Keratinocyte (primary cell): Measurements from ENCODE around the gene SDK2. TPM values are rescaled to one million over a fixed set of nuclear protein-coding genes. Genes with fewer than 3 reads are reported as not detected.

Source experiments
- DNase-seq: peaks from one replicate; pipeline ENCODE4 v3.0.0-alpha.2; 2011; ENCODE audit warnings: low read depth, missing footprints, low spot score
- FAIRE-seq: peaks from 2 replicates; lab custom pipeline; 2011; peaks lifted over from hg19 to GRCh38; lab: Jason Lieb, UNC
- H2AFZ ChIP-seq: 2 replicates; pipeline ENCODE4 v1.6.0; 2012; ENCODE audit warnings: low read length, control low read depth, inconsistent platforms; ENCODE audit not compliant: control insufficient read depth
- H3K27ac ChIP-seq: 2 replicates; pipeline ENCODE4 v1.5.1; 2011; ENCODE audit warnings: low read length; ENCODE audit not compliant: control insufficient read depth, insufficient read depth
- H3K27me3 ChIP-seq: 3 replicates; pipeline ENCODE4 v1.6.0; 2011; ENCODE audit warnings: low read length; ENCODE audit not compliant: control insufficient read depth, insufficient read depth; ENCODE audit errors: extremely low read depth
- H3K36me3 ChIP-seq, 2 experiments: 2 replicates in 1 of 2; 3 replicates in 1 of 2; pipeline ENCODE4 v1.5.1; 2011; ENCODE audit warnings: low read length in 2 of 2, mild to moderate bottlenecking in 1 of 2; ENCODE audit not compliant: control insufficient read depth in 2 of 2, insufficient read depth in 2 of 2; ENCODE audit errors: extremely low read depth in 1 of 2
- H3K4me1 ChIP-seq: 3 replicates; pipeline ENCODE4 v1.5.1; 2011; ENCODE audit warnings: low read length; ENCODE audit not compliant: control insufficient read depth, insufficient read depth; ENCODE audit errors: extremely low read depth
- H3K4me2 ChIP-seq: 3 replicates; pipeline ENCODE4 v1.6.0; 2011; ENCODE audit warnings: low read depth, low read length; ENCODE audit not compliant: control insufficient read depth, insufficient read depth; ENCODE audit errors: extremely low read depth
- H3K4me3 ChIP-seq, 3 experiments: fragments of 200-600 bp in 1 of 3; sonication (generic) in 1 of 3; 2 replicates in 2 of 3; 3 replicates in 1 of 3; pipeline ENCODE4 v1.5.1; 2011 to 2016; ENCODE audit warnings: low read length in 3 of 3, mild to moderate bottlenecking in 3 of 3, control low read depth in 2 of 3, inconsistent platforms in 1 of 3, low read depth in 1 of 3, mixed read lengths in 1 of 3, mixed run types in 1 of 3, moderate library complexity in 1 of 3; ENCODE audit not compliant: control insufficient read depth in 2 of 3, insufficient read depth in 2 of 3; ENCODE audit errors: extremely low read depth in 1 of 3
- H3K79me2 ChIP-seq: 2 replicates; pipeline ENCODE4 v1.6.0; 2012; ENCODE audit warnings: low read length; ENCODE audit not compliant: control insufficient read depth, insufficient read depth
- H3K9ac ChIP-seq: 3 replicates; pipeline ENCODE4 v1.6.0; 2011; ENCODE audit warnings: low read length; ENCODE audit not compliant: control insufficient read depth, insufficient read depth; ENCODE audit errors: extremely low read depth
- H3K9me1 ChIP-seq: 3 replicates; pipeline ENCODE4 v1.6.0; 2011; ENCODE audit warnings: low read length; ENCODE audit not compliant: control insufficient read depth, insufficient read depth; ENCODE audit errors: extremely low read depth
- H3K9me3 ChIP-seq: 2 replicates; pipeline ENCODE4 v1.5.1; 2012; ENCODE audit warnings: low read depth, low read length; ENCODE audit not compliant: control insufficient read depth
- H4K20me1 ChIP-seq: 3 replicates; pipeline ENCODE4 v1.6.0; 2011; ENCODE audit warnings: low read length; ENCODE audit not compliant: control insufficient read depth, insufficient read depth; ENCODE audit errors: extremely low read depth
- CTCF ChIP-seq, 3 experiments: IDR thresholded peaks in 1 of 3; conservative IDR thresholded peaks in 1 of 3; optimal IDR thresholded peaks in 1 of 3; 2 replicates in 2 of 3; 3 replicates in 1 of 3; pipeline versions ENCODE3 to v1.5.1; 2011; ENCODE audit warnings: low read length in 3 of 3, mild to moderate bottlenecking in 3 of 3, moderate library complexity in 2 of 3, control low read depth in 1 of 3, inconsistent platforms in 1 of 3; ENCODE audit not compliant: insufficient read depth in 2 of 3; ENCODE audit errors: extremely low read depth in 1 of 3
- EZH2 ChIP-seq: IDR thresholded peaks from one replicate; pipeline ENCODE4 v1.6.1; 2012; ENCODE audit warnings: inconsistent platforms, mild to moderate bottlenecking, low read length, moderate library complexity
- dilution Hi-C: fragments of 300-500 bp; cut with MboI; formaldehyde crosslinking; loops from one replicate; pipeline ENCODE4 v1.7.0; 2020; ENCODE audit warnings: low sequenced_read_pairs; ENCODE audit not compliant: extremely low pct_ligation_motif_present
- polyA plus RNA-seq, 5 experiments: library from polyadenylated mRNA; depleted of rRNA in 3 of 5; stranded (reverse) in 3 of 5; stranded (forward) in 1 of 5; unstranded in 1 of 5; fragments of >200 nt; gene quantifications; 1 replicate in 1 of 5; 2 replicates in 3 of 5; 3 replicates in 1 of 5; pipeline versions ENCODE4 v1.2.1 to v1.2.3, GENCODE V29; 2011 to 2012; ENCODE audit warnings: missing spikeins in 2 of 5, low read depth in 1 of 5, low replicate concordance in 1 of 5

Gene SDK2
- polyA plus RNA-seq, 1 donor (not counting 4 experiments of a cell fraction or from before 2014, with no cell fraction given): 1.8 TPM

- FAIRE-seq (no peak), DNase-seq (no peak)
- Histone ChIP-seq H3K4me2 (no peak overlapping the region), H3K27ac (no peak overlapping the region), H3K4me1 (peaks cover 6% of the 10 kb centered on the region), H3K9ac (no peak overlapping the region), H3K4me3 (no peak overlapping the region), H3K9me3 (no peaks in the 10 kb centered on the region), H3K27me3 (no peaks in the 10 kb centered on the region), H2AFZ (no peak overlapping the region), H3K9me1 (no peaks in the 10 kb centered on the region), H3K79me2 (no peaks in the 10 kb centered on the region), H4K20me1 (peaks cover 3% of the 10 kb centered on the region), H3K36me3 (no peaks in the 10 kb centered on the region)
- dilution Hi-C loops: no loop called here
- TF ChIP-seq CTCF (optimal IDR thresholded peaks at IDR 0.05 in 1 of 3, IDR thresholded peaks at IDR 0.05 in 1 of 3, conservative IDR thresholded peaks at IDR 0.05 in 1 of 3; ENCODE audit: extremely low read depth in 1 of 3, insufficient read depth in 2 of 3, low read length in 3 of 3) (no peak), EZH2 (no peak)
Measured at GRCh38 chr17:73589363-73589980, 54.8 kb downstream of the SDK2 start.

GRCh38 chr17:73588891-73589290, 55.4 kb downstream of the SDK2 start:
- Histone ChIP-seq H3K4me2 (no peak overlapping the region), H3K9ac (no peak overlapping the region), H3K36me3 (no peaks in the 10 kb centered on the region), H2AFZ (no peak overlapping the region), H3K9me1 (no peaks in the 10 kb centered on the region), H3K4me3 (no peak overlapping the region), H3K4me1 (peaks cover 6% of the 10 kb centered on the region), H3K27ac (no peak overlapping the region), H3K9me3 (no peaks in the 10 kb centered on the region), H4K20me1 (peaks cover 3% of the 10 kb centered on the region), H3K27me3 (no peaks in the 10 kb centered on the region), H3K79me2 (no peaks in the 10 kb centered on the region)
- dilution Hi-C loops: no loop called here
- DNase-seq: no peak
- FAIRE-seq: peak; percentile 80
- TF ChIP-seq EZH2: no peak

GRCh38 chr17:73588301-73588846, 55.9 kb downstream of the SDK2 start:
- dilution Hi-C loops: no loop called here
- Histone ChIP-seq H3K4me2 (no peak overlapping the region), H3K9ac (no peak overlapping the region), H3K27me3 (no peaks in the 10 kb centered on the region), H3K4me3 (no peak overlapping the region), H3K36me3 (no peaks in the 10 kb centered on the region), H3K27ac (no peak overlapping the region), H4K20me1 (peaks cover 3% of the 10 kb centered on the region), H3K4me1 (peaks cover 6% of the 10 kb centered on the region), H3K9me3 (no peaks in the 10 kb centered on the region), H3K79me2 (no peaks in the 10 kb centered on the region), H3K9me1 (no peaks in the 10 kb centered on the region), H2AFZ (no peak overlapping the region)
- TF ChIP-seq EZH2: no peak
- no peak for TF ChIP-seq CTCF (optimal IDR thresholded peaks at IDR 0.05 in 1 of 3, IDR thresholded peaks at IDR 0.05 in 1 of 3, conservative IDR thresholded peaks at IDR 0.05 in 1 of 3; ENCODE audit: extremely low read depth in 1 of 3, insufficient read depth in 2 of 3, low read length in 3 of 3)
- FAIRE-seq (no peak), DNase-seq (no peak)
